Measurements from ENCODE around the gene BCR.
A peak's percentile ranks its signal among the peaks of the same experiment; 100 is the strongest.

Gene BCR

DNA sequence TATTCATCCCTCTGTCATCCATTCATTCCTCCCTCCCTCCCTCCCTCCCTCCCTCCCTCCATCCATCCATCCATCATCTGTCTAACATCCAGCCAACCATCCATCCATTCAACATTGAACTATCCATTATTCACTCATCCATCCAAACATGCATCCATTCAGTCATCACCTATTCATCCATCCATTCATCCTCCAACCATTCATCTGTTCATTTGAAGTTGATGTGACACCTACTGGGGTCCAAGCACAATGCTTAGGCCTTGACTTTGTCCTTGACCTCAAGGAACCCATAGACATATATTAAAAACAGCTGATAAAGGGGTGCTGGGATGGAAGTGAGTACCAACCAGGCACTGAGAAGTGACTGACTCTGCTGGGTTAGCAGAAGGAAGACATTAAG is 26.6 kb downstream of the BCR start:
- peaks cover 50% of the 10 kb centered on the region for H3K4me1 Mint-ChIP-seq
- no peak overlapping the region for H3K27ac Mint-ChIP-seq
- H3K36me3 Mint-ChIP-seq (ENCODE audit: low read depth), result peaks cover 18% of the 10 kb centered on the region
- H3K4me3 Mint-ChIP-seq, result no peak overlapping the region
- no peaks in the 10 kb centered on the region for H3K9me3 Mint-ChIP-seq
- H3K27me3 Mint-ChIP-seq (ENCODE audit: low read depth), result peaks cover 3% of the 10 kb centered on the region
- TF ChIP-seq, protein P1, sequence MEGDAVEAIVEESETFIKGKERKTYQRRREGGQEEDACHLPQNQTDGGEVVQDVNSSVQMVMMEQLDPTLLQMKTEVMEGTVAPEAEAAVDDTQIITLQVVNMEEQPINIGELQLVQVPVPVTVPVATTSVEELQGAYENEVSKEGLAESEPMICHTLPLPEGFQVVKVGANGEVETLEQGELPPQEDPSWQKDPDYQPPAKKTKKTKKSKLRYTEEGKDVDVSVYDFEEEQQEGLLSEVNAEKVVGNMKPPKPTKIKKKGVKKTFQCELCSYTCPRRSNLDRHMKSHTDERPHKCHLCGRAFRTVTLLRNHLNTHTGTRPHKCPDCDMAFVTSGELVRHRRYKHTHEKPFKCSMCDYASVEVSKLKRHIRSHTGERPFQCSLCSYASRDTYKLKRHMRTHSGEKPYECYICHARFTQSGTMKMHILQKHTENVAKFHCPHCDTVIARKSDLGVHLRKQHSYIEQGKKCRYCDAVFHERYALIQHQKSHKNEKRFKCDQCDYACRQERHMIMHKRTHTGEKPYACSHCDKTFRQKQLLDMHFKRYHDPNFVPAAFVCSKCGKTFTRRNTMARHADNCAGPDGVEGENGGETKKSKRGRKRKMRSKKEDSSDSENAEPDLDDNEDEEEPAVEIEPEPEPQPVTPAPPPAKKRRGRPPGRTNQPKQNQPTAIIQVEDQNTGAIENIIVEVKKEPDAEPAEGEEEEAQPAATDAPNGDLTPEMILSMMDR (IDR thresholded peaks at IDR 0.05; ENCODE audit: unreplicated experiment in 3 of 3), result no peak

DNA sequence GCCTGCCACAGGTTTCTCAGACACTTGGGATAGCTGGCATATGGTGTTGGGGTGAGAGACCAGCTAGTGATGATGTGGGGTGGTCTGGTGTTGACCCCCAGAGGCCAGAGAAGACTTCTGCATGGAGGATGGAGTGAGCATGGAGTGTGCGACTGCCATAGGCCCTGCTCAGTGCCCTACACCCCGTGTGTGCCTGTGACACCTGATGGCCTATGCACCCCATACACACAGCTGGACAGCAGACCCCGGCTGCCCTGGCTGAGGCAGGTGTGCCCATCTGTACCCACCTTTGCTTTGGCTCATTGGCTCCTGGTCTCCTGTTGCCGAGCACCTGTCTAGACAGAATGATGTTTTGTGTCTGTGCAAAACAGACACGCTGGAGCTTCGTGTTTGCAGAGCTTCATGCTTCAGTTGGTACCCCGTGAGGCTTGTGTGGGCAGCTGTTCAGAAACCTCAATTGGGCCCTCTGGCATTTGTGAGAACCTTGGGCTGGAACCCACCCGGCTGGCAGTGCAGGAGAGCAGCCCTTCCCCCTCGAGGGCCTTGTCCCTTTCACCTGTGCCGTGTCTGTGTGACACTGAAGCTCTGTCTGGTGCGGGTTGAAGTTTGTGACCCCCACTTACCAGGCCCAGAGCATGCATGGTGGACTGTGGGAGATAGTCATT is 27.6 kb downstream of the BCR start:
- Mint-ChIP-seq H3K36me3 (ENCODE audit: low read depth) (peaks cover 18% of the 10 kb centered on the region), H3K27ac (peak overlapping the region in 2 of 3 experiments; percentile 81 to 83), H3K27me3 (ENCODE audit: low read depth) (peaks cover 3% of the 10 kb centered on the region), H3K9me3 (no peaks in the 10 kb centered on the region), H3K4me3 (peak overlapping the region in 1 of 3 experiments; percentile 23), H3K4me1 (peaks cover 52% of the 10 kb centered on the region)
- TF ChIP-seq, protein P1 (IDR thresholded peaks at IDR 0.05; ENCODE audit: unreplicated experiment in 3 of 3), result no peak

DNA sequence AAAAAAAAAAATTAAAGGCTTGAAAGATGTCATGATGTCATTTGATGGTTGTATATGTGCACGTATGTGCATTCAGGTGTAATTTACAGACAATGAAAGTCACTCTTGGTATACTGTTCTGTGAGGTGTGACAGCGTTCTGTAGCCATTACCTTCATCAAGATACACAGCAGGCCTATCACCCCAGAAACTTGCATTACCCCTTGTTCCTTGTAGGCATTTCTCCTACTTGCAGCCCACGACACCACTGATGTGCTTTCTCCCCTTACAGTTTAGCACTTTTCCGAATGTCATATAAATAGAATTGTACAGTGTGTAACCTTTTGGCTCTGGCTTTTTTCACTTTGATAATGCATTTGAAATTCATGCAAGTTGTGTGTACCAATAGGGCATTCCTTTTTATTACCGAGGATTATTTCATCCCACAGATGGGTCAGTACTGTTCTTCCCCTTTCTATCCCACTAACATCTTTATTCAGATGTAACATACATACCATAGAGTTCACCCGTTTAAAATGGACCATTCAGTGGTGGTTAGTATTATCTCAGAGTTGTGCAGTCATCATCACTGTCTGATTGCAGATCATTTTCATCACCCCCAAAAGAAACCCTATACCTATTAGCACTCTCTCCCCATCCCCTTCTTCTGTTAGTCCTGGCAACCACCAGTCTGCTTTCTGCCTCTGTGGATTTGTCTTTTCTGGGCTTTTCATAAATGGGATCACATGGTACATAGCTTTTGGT is 30.3 kb downstream of the BCR start:
- Mint-ChIP-seq H3K27ac (no peak overlapping the region), H3K36me3 (ENCODE audit: low read depth) (peaks cover 10% of the 10 kb centered on the region)

DNA sequence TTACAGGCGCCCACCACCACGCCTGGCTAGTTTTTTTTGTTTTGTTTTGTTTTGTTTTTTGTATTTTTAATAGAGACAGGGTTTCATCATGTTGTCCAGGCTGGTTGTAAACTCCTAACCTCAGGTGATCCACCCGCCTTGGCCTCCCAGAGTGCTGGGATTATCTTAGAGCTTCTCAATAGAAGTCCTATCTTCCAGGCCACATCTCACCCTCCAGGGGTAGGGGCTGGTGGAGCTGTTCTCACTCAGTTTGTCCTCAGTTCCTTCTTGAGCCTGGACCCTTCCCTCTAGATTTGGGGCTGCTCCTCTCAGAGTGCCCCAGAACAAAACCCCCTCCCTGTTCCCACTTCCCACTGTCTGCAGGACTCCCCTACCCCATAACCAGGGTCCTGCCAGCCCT is 31.3 kb downstream of the BCR start:
- peaks cover 18% of the 10 kb centered on the region for H3K27me3 Mint-ChIP-seq (ENCODE audit: low read depth)
- H3K36me3 Mint-ChIP-seq (ENCODE audit: low read depth), result peaks cover 8% of the 10 kb centered on the region
- H3K27ac Mint-ChIP-seq, result no peak overlapping the region
- H3K4me1 Mint-ChIP-seq, result peaks cover 43% of the 10 kb centered on the region
- H3K4me3 Mint-ChIP-seq, result no peak overlapping the region
- TF ChIP-seq, protein P1 (IDR thresholded peaks at IDR 0.05; ENCODE audit: unreplicated experiment in 3 of 3), result no peak
- H3K9me3 Mint-ChIP-seq, result no peaks in the 10 kb centered on the region

More for the DNA sequence above, 30.3 kb downstream of the BCR start:
- Mint-ChIP-seq H3K9me3 (no peaks in the 10 kb centered on the region), H3K27me3 (ENCODE audit: low read depth) (peaks cover 13% of the 10 kb centered on the region), H3K4me1 (peaks cover 48% of the 10 kb centered on the region), H3K4me3 (no peak overlapping the region)
- TF ChIP-seq, protein P1 (IDR thresholded peaks at IDR 0.05; ENCODE audit: unreplicated experiment in 3 of 3), result no peak

DNA sequence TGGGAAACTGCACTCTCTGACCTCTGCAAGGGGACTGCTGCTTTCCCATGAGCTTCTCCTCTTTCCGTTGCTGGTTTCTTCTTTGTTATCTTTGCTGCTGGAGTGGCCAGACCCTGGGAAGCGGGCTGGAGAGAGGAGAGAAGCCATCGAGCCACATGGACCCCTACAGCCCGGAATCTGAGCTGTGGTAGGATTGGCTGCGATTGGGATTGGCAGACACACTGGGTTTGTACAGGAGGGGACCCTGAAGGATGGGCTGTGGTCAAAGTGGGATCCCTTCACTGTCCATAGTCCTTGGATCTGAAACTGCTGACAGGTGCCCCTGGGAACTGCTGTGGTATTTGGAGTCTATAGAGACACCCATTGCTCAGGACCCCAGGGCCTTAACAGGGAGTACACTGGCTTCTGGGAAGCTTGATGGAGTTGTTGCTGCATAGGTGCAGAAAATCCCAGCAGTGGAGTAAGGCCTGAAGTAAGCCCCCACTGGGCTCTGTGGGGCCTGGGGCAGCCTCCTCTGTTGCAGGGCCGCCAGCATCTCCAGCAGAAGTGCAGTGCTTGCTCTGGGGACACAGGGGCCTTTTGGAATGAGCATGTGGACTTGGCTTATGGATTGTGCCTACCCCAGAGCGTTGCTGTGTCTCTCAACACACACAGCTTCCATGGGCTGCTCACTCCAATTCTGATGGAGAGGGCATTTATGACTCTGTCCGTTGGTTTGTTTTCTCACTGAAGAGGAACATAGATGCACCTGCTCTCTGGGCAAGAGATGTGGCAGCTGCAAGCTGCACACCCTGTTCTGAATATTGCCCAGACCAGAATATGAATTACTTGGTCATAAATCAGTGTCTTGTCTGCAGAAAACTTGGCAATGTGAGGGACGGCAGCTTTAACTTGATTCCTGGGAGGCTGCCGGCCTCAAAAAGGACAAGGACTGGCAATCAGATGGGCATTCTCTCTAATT is 32.0 kb downstream of the BCR start:
- TF ChIP-seq, protein P1 (IDR thresholded peaks at IDR 0.05; ENCODE audit: unreplicated experiment in 3 of 3), result no peak
- no peak overlapping the region for H3K4me3 Mint-ChIP-seq
- H3K27ac Mint-ChIP-seq, result no peak overlapping the region
- H3K4me1 Mint-ChIP-seq, result peaks cover 40% of the 10 kb centered on the region
- peaks cover 4% of the 10 kb centered on the region for H3K36me3 Mint-ChIP-seq (ENCODE audit: low read depth)
- peaks cover 24% of the 10 kb centered on the region for H3K27me3 Mint-ChIP-seq (ENCODE audit: low read depth)
- no peaks in the 10 kb centered on the region for H3K9me3 Mint-ChIP-seq
